Bronchial epithelial cell (primary cell): Measurements from ENCODE around the gene FGFR3. TPM values are rescaled to one million over a fixed set of nuclear protein-coding genes. Genes with fewer than 3 reads are reported as not detected.

ENCODE experiments used
- DNase-seq: peaks from one replicate; pipeline ENCODE4 v3.0.0-alpha.2; 2010; ENCODE audit warnings: low read depth
- FAIRE-seq: peaks from 2 replicates; lab custom pipeline; 2011; peaks lifted over from hg19 to GRCh38; lab: Jason Lieb, UNC
- H3K27me3 ChIP-seq: 2 replicates; pipeline ENCODE4 v1.5.1; 2011; ENCODE audit warnings: low read length; ENCODE audit not compliant: control insufficient read depth, insufficient read depth
- H3K36me3 ChIP-seq: 2 replicates; pipeline ENCODE4 v1.5.1; 2011; ENCODE audit warnings: low read length; ENCODE audit not compliant: control insufficient read depth, insufficient read depth
- H3K4me3 ChIP-seq: 2 replicates; pipeline ENCODE4 v1.5.1; 2011; ENCODE audit warnings: mild to moderate bottlenecking, low read depth, low read length, control low read depth
- total RNA-seq: library from RNA; depleted of rRNA; stranded (reverse); fragments of >200 nt; gene quantifications from 2 replicates; pipeline ENCODE4 v1.2.1, GENCODE V29; 2014
- TF ChIP-seq, protein P1 (sequence below): IDR thresholded peaks from 2 replicates; pipeline ENCODE4 v1.5.1; 2011; ENCODE audit warnings: mild to moderate bottlenecking, moderate library complexity, low read length, control low read depth, inconsistent platforms; ENCODE audit not compliant: insufficient read depth, severe bottlenecking

Gene FGFR3
- total RNA-seq, 1 donor from 2014 or later: 29.0 TPM

DNA sequence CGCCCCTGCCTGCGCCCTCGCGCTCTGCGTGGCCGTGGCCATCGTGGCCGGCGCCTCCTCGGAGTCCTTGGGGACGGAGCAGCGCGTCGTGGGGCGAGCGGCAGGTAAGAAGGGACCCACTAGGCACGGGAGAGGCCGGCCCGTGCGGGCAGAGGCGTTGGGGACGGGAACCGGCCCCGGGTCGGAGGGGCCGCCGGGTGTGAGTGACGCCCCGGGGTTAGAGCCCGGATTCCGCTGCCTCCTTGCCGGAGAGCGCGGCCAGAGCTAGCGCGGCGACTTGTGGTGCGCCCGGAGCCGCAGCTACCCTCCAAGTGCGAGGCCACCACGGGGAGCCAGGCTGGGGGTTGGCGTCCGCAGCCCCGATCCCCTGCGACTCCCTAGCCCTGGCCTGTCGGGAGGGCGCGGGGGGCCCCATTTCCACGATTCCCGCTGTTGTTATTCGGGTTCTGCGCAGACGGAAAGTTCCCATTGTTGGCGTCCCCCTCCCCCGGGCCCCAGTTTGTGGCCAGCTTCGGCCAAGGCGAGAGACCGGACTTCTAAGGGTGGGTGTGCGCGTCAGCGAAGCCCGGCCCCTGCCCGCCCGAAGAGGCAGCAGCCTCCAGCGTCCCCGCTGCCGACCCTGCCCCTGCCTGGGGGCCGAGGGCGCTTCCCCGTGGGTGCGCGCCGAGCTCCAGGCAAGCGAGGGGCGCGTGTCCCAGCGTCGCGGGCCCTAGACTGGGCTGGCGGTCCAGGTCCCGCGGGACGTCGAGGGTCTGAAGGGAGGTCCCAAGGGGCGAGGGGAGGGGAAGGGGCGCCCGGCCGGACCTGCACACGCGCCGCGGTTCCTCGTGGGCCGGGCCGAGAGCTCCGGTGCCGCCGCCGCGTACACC is 1.1 kb downstream of the FGFR3 start:
- Histone ChIP-seq H3K4me3 (peak overlapping the region; percentile 87), H3K36me3 (peaks cover 29% of the 10 kb centered on the region), H3K27me3 (no peaks in the 10 kb centered on the region)
- DNase-seq (no peak), FAIRE-seq (no peak)
- TF ChIP-seq, protein P1, sequence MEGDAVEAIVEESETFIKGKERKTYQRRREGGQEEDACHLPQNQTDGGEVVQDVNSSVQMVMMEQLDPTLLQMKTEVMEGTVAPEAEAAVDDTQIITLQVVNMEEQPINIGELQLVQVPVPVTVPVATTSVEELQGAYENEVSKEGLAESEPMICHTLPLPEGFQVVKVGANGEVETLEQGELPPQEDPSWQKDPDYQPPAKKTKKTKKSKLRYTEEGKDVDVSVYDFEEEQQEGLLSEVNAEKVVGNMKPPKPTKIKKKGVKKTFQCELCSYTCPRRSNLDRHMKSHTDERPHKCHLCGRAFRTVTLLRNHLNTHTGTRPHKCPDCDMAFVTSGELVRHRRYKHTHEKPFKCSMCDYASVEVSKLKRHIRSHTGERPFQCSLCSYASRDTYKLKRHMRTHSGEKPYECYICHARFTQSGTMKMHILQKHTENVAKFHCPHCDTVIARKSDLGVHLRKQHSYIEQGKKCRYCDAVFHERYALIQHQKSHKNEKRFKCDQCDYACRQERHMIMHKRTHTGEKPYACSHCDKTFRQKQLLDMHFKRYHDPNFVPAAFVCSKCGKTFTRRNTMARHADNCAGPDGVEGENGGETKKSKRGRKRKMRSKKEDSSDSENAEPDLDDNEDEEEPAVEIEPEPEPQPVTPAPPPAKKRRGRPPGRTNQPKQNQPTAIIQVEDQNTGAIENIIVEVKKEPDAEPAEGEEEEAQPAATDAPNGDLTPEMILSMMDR: no peak

DNA sequence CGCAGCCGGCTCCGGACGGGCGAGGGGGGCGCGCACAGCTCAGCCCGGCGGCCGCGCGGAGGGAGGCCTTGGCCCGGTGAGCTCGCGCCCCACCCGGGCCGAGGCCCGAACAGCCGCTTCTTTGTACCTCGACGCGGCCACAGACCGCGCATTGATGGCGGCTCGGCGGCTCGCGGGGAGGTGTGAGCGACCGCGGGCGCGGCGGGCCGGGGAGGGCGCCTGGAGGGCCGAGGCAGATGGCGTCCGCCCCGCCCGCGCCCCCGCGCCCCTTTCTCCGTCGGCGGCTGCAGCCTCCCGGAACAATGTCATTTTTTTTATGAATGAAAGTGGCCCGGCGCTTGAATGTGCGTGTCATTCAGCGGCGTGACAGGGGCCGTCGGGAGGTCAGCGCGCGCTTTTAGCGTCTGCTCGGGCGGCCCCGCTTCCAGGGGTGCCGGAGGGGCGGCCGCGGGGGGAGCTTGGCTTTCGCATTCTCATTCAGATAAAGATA is 1.8 kb downstream of the FGFR3 start:
- TF ChIP-seq, protein P1: no peak
- FAIRE-seq (no peak), DNase-seq (no peak)
- Histone ChIP-seq H3K36me3 (peaks cover 36% of the 10 kb centered on the region), H3K4me3 (peak overlapping the region; percentile 87), H3K27me3 (no peaks in the 10 kb centered on the region)

DNA sequence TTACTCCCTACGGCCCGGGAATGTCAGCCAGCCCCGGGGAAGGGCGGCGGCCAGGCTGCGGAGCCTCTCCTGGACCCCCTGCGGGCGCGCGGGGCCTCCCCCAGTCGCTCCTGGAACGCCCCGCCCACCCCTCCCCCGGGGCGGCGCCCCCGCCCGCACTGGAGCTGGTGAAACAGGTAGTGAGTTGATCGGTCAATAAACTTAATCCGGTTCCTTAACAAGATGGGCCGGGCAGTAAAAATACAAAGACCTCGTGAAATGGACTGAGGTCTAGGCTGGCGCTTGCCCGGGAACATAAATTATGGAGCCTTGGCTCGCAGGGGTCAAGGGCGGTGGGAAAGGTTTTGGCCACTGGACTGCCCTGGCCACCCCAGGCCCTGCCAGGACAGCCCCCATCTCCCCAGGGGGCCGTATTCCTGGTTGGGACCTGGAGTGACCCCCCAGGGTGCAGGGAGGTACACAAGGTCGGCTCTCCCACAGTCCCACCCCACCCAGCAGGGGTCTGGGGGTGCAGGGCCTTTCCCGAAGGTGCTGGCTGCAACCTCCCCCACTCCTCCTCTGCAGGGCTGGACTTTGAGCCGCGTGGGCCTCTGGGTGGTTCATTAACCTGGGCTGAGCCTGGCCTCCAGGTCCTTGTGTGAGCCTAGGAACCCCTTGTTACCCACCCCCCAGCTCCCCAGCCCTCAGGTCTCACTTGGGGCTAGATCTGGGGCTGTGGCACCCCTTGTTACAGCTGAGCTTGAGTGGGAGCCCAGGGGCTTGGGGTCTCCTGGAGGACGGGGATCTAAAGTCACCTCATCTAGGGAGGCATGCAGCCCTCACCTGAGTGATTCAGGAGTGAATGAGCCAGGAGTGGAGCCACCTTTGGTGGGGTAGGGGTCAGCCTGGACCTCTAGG is 2.5 kb downstream of the FGFR3 start:
- Histone ChIP-seq H3K27me3 (no peaks in the 10 kb centered on the region), H3K4me3 (peak overlapping the region; percentile 87)
- no peak for FAIRE-seq

DNA sequence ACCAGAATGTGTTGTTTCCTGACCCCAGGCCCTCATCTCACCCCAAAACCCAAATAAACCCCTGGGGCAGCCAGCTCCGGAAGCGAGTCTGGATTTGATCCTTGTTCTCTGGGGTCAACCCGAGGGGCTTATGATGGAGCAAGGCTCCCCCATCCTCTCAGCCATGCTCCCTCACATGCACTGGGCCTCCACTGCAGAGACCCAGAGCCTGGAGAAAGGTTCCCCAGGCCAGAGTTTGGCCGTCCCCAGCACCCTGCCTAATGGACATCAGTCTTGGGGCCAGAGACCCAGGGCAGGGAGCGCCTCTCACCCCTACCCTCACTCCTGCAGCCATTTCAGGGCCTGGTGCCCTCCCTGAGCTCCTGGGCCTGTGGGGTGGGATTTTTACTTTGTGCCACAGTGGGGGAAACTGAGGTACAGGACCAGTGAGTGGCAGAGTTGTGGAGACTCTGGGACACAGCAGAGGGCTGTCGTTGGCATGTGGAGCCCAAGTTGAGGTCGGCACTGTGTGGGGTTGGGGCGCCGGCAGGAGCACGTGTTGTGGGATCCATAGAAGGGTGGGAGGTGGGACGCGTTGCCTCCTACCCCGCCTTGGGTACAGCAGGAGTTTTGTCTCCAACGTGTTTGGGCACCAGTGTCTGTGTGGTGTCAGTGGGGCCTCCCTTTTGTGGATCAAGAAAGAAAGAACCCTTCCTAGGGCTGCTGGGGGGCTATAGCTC is 3.6 kb downstream of the FGFR3 start:
- TF ChIP-seq, protein P1: no peak
- no peaks in the 10 kb centered on the region for H3K27me3 ChIP-seq
- DNase-seq: no peak
- no peak for FAIRE-seq
- no peak overlapping the region for H3K4me3 ChIP-seq
- H3K36me3 ChIP-seq: peaks cover 46% of the 10 kb centered on the region

More for the DNA sequence above, 2.5 kb downstream of the FGFR3 start:
- DNase-seq: no peak
- H3K36me3 ChIP-seq: peaks cover 40% of the 10 kb centered on the region
- TF ChIP-seq, protein P1: no peak

DNA sequence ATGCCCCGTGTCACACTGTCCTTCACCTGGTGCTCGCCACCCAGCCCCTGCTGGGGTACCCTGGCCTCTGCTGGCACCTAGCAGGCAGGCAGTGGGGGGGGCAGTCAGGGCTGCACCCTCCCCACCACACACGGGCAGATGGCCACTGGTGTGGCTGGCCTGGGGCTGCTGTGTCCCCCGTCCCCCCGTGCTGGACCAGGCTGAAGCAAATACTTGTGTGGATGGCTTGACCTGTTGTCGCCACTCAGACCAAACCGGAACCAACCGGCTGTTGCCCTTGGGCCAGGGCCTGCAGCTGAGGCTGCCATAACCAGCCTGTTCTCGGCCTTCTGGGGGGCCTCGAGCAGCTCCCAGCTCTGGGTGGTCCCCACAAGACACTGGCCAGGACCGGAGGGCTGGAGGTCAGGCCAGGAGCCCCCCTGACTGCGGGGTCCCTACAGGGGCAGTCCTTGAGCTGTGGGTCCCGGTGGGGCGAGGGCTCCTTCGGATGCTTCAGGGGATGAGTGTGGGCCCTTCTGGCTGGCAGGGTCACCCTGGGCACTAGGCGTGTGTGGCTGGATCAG is 4.3 kb downstream of the FGFR3 start:
- no peak overlapping the region for H3K4me3 ChIP-seq
- no peaks in the 10 kb centered on the region for H3K27me3 ChIP-seq
- no peak for FAIRE-seq
- peaks cover 49% of the 10 kb centered on the region for H3K36me3 ChIP-seq
- TF ChIP-seq, protein P1: no peak
- DNase-seq: no peak
